H54 (cell line): ENCODE results near the gene COL28A1.
"Not testable (repeated sequence)": the region's sequence is repeated elsewhere in the genome, so short reads cannot be mapped to it uniquely, and the experiment has no call there.

Experiments used
- DNase-seq: peaks from one replicate; pipeline ENCODE4 v3.0.0; 2011; ENCODE audit warnings: low spot score, mixed read lengths; ENCODE audit not compliant: insufficient read length
- FAIRE-seq: peaks from 3 replicates; lab custom pipeline; 2011; peaks lifted over from hg19 to GRCh38; lab: Jason Lieb, UNC
- POLR2A ChIP-seq: IDR thresholded peaks from 2 replicates; pipeline ENCODE4 v1.6.1; 2011; ENCODE audit warnings: low read depth, mild to moderate bottlenecking, low read length

Gene COL28A1

GRCh38 chr7:7418997-7419396 lies 116.7 kb downstream of the COL28A1 start:
- TF ChIP-seq POLR2A, result no peak
- DNase-seq (no peak), FAIRE-seq (no peak)

GRCh38 chr7:7417851-7418250 lies 117.8 kb downstream of the COL28A1 start:
- TF ChIP-seq POLR2A, result no peak
- FAIRE-seq, result no peak
- no peak for DNase-seq

GRCh38 chr7:7417414-7417813 lies 118.3 kb downstream of the COL28A1 start:
- TF ChIP-seq POLR2A, result no peak
- DNase-seq, result no peak
- FAIRE-seq, result no peak

GRCh38 chr7:7416031-7416858 lies 119.4 kb downstream of the COL28A1 start:
- TF ChIP-seq POLR2A, result no peak
- no peak for DNase-seq
- no peak for FAIRE-seq

GRCh38 chr7:7414791-7415603 lies 120.7 kb downstream of the COL28A1 start:
- no peak for TF ChIP-seq POLR2A
- FAIRE-seq (no peak), DNase-seq (no peak)

- TF ChIP-seq POLR2A, result no peak
- DNase-seq (no peak), FAIRE-seq (peak; percentile 43)
Measured at GRCh38 chr7:7408001-7408770, 127.5 kb downstream of the COL28A1 start.

GRCh38 chr7:7405461-7405860 lies 130.2 kb downstream of the COL28A1 start:
- no peak for FAIRE-seq
- no peak for DNase-seq
- TF ChIP-seq POLR2A, result no peak

GRCh38 chr7:7399707-7400106 lies 136.0 kb downstream of the COL28A1 start:
- no peak for TF ChIP-seq POLR2A
- FAIRE-seq, result no peak
- DNase-seq, result no peak

GRCh38 chr7:7395785-7396184 lies 139.9 kb downstream of the COL28A1 start:
- no peak for DNase-seq
- TF ChIP-seq POLR2A, result no peak
- no peak for FAIRE-seq

GRCh38 chr7:7388164-7388563 lies 147.5 kb downstream of the COL28A1 start:
- not testable (repeated sequence) for FAIRE-seq, DNase-seq

- DNase-seq (no peak), FAIRE-seq (peak; percentile 45)
Measured at GRCh38 chr7:7385421-7385820, 150.3 kb downstream of the COL28A1 start.

GRCh38 chr7:7384228-7384627 lies 151.4 kb downstream of the COL28A1 start:
- DNase-seq, result no peak
- no peak for FAIRE-seq
- TF ChIP-seq POLR2A, result no peak

More at GRCh38 chr7:7385421-7385820, 150.3 kb downstream of the COL28A1 start:
- no peak for TF ChIP-seq POLR2A

- FAIRE-seq (no peak), DNase-seq (no peak)
- TF ChIP-seq POLR2A, result no peak
Measured at GRCh38 chr7:7375538-7375937, 160.1 kb downstream of the COL28A1 start.

- TF ChIP-seq POLR2A, result no peak
- DNase-seq, result no peak
- no peak for FAIRE-seq
Measured at GRCh38 chr7:7370076-7370475, 165.6 kb downstream of the COL28A1 start.
